H54 (cell line): ENCODE data around the gene CENPC.
"Not testable (repeated sequence)": the region's sequence is repeated elsewhere in the genome, so short reads cannot be mapped to it uniquely, and the experiment has no call there.

ENCODE experiments used
- DNase-seq: peaks from one replicate; pipeline ENCODE4 v3.0.0; 2011; ENCODE audit warnings: low spot score, mixed read lengths; ENCODE audit not compliant: insufficient read length
- FAIRE-seq: peaks from 3 replicates; lab custom pipeline; 2011; peaks lifted over from hg19 to GRCh38; lab: Jason Lieb, UNC
- POLR2A ChIP-seq: IDR thresholded peaks from 2 replicates; pipeline ENCODE4 v1.6.1; 2011; ENCODE audit warnings: low read depth, mild to moderate bottlenecking, low read length

The CENPC gene

GRCh38 chr4:67533112-67533511, 12.2 kb downstream of the CENPC start:
- FAIRE-seq (no peak), DNase-seq (no peak)
- TF ChIP-seq POLR2A: no peak

DNA sequence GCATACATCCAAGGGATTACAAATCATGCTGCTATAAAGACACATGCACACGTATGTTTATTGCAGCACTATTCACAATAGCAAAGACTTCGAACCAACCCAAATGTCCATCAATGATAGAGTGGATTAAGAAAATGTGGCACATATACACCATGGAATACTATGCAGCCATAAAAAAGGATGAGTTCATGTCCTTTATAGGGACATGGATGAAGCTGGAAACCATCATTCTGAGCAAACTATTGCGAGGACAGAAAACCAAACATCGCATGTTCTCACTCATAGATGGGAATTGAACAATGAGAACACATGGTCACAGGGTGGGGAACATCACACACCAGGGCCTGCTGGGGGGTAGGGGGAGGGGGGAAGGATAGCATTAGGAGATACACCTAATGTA, 12.9 kb downstream of the CENPC start:
- not testable (repeated sequence) for DNase-seq, FAIRE-seq

- FAIRE-seq: no peak
- DNase-seq: no peak
- no peak for TF ChIP-seq POLR2A
These were observed 13.8 kb downstream of the CENPC start for GRCh38 chr4:67531379-67531962.

GRCh38 chr4:67524140-67524539, 21.2 kb downstream of the CENPC start:
- not testable (repeated sequence) for DNase-seq, FAIRE-seq

DNA sequence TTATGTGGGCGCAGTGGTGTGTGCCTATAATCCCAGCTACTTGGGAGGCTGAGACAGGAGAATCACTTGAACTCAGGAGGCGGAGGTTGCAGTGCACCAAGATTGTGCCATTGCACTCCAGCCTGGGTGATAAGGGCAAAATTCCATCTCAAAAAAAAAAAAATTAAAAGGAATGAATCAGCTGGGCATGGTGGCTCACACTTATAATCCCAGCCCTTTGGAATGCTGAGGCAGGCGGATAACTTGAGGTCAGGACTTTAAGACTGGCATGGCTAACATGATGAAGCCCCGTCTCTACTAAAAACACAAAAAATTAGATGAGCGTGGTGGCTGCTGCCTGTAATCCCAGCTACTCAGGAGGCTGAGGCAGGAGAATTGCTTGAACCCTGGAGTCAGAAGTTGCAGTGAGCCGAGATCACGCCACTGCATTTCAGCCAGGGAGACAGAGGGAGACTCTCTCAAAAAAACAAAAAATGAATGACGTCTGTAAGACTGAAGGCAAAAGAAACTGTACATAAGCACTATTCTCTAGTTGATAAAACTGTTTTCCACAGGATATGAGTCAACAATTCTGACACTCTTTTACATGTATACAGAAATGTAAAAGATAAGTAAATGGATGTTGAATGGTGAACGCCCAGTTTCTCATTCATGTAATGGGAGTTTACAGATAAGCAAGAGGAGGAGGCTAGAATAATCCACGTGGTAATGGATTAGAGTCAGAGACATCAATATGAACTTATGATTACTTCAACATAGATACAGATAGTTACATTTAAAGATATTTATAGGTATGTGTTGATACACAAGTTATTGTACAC, 22.2 kb downstream of the CENPC start:
- FAIRE-seq (no peak), DNase-seq (no peak)
- no peak for TF ChIP-seq POLR2A

GRCh38 chr4:67522230-67522629, 23.1 kb downstream of the CENPC start:
- FAIRE-seq (no peak), DNase-seq (no peak)
- TF ChIP-seq POLR2A: no peak

GRCh38 chr4:67521506-67521905, 23.8 kb downstream of the CENPC start:
- DNase-seq (no peak), FAIRE-seq (no peak)
- TF ChIP-seq POLR2A: no peak

GRCh38 chr4:67520141-67520540, 25.2 kb downstream of the CENPC start:
- DNase-seq: no peak
- TF ChIP-seq POLR2A: no peak
- FAIRE-seq: no peak

- DNase-seq: no peak
- no peak for TF ChIP-seq POLR2A
- FAIRE-seq: no peak
These were observed 32.8 kb downstream of the CENPC start for GRCh38 chr4:67512501-67512900.

DNA sequence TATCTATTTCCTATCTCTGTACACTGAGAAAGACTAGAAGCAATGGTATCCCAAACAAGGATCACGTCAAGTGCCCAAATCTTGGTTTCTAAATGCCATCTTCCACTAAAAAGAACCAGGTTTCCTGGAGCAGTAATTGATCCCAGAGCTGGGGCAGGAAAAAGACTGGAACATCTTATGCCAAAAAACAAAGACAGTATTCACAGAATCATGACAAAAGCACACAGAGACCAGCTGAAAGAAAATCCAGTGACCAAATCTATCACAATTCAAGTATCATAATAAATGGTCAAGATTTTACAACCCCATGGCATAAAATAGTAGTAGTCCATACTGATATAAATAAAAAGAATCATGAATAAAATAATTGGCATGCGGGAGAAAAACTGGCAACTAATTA, 44.9 kb downstream of the CENPC start:
- DNase-seq (no peak), FAIRE-seq (no peak)
- TF ChIP-seq POLR2A: no peak

- no peak for FAIRE-seq
- no peak for TF ChIP-seq POLR2A
- no peak for DNase-seq
These were observed 45.5 kb downstream of the CENPC start for GRCh38 chr4:67499799-67500198.

DNA sequence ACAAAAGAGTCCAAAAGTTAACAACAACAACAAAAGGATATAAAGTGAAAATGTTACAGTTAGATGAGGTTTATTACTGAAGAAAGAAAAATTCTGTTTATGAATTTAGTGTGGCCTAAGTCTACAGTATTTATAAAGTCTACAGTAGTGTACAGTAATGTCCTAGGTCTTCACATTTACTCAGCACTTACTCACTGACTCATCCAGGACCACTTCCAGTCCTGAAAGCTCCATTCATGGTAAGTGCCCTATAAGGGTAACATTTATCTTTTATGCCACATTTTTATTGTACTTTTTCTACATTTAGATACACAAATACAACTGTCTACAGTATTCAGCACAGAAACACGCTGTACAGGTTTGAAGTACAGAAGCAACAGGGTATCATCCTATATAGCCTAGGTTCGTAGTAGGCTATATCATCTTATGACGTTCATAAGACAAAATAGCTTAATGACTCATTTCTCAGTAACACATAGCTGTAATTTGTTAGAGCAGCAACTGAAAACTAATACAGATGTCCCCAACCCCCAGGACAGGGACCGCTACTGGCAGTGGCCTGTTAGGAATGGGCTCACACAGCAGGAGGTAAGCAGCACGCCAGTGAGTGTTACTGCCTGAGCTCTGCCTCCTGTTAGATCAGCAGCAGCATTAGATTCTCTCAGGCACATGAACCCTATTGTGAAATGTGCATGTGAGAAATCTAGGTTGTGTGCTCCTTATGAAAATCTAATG, 61.3 kb downstream of the CENPC start:
- no peak for DNase-seq
- TF ChIP-seq POLR2A: no peak
- no peak for FAIRE-seq

- no peak for TF ChIP-seq POLR2A
- DNase-seq: no peak
- no peak for FAIRE-seq
These were observed 64.5 kb downstream of the CENPC start for GRCh38 chr4:67480810-67481209.

DNA sequence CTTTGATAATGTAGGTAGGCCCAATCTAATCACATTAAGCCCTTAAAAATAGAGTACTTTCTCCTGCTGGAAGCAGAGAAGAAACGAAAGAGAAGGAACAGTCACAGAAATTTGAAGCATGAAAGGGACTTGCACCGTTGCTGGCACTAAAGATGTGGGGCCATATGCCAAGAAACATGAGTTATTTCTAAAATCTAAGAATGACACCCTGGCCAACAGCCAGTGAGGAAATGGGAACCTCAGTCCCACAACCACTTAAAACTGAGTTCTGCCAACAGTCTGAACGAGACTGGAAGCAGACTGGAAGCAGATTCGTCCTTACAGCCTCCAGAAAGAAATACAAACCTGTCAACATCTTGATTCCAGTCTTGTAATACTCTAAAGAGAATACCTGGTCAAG, 70.1 kb downstream of the CENPC start:
- FAIRE-seq (no peak), DNase-seq (no peak)
- TF ChIP-seq POLR2A: no peak

DNA sequence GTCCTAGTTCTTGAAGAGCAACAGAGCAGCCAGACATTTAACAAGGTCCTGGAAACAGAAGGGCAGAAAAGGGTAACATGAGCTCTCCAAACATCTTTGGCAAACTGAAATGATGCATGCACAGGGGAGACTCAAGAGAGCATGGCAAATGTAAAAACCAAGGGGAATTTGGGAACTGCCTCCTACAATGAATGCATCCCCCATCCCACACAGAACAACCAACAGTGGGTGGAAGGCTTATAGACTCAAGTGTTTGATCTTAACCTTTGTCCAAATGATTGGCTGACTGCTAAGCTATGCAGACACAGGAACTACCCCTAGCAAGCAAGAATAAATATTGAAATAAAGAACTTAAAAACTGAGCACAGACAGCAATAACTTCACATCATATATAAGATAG, 74.4 kb downstream of the CENPC start:
- DNase-seq (no peak), FAIRE-seq (no peak)
- TF ChIP-seq POLR2A: no peak
